GM21528 (cell line): ENCODE measurements around the gene SLC40A1.
"Not testable (repeated sequence)": the region's sequence is repeated elsewhere in the genome, so short reads cannot be mapped to it uniquely, and the experiment has no call there.

ENCODE experiments used
- ATAC-seq: cut with Tn5 transposase; IDR thresholded peaks from one replicate; pipeline ENCODE4 v1.9.1; 2021; ENCODE audit warnings: mild to moderate bottlenecking, moderate library complexity; ENCODE audit not compliant: unreplicated experiment, low FRiP score

The SLC40A1 gene

GRCh38 chr2:189580658-189581353 is at the start of gene SLC40A1:
Gene SLC40A1 (minus strand): TSS chr2:189580786. CDS start chr2:189580460, 326 bp downstream.
- peak; percentile 66 for ATAC-seq

GRCh38 chr2:189629531-189630453 is 49.2 kb upstream of the SLC40A1 start:
- ATAC-seq: no peak

- ATAC-seq: no peak
Measured at GRCh38 chr2:189628817-189629530, 48.4 kb upstream of the SLC40A1 start.

- ATAC-seq: no peak
Measured at GRCh38 chr2:189627789-189628188, 47.2 kb upstream of the SLC40A1 start.

- no peak for ATAC-seq
Measured at GRCh38 chr2:189625636-189626035, 45.0 kb upstream of the SLC40A1 start.

- ATAC-seq: no peak
Measured at GRCh38 chr2:189624648-189625355, 44.2 kb upstream of the SLC40A1 start.

GRCh38 chr2:189623049-189623448 is 42.5 kb upstream of the SLC40A1 start:
- ATAC-seq: no peak

GRCh38 chr2:189621781-189622180 is 41.2 kb upstream of the SLC40A1 start:
- ATAC-seq: no peak

- no peak for ATAC-seq
Measured at GRCh38 chr2:189618197-189618596, 37.6 kb upstream of the SLC40A1 start.

- no peak for ATAC-seq
Measured at GRCh38 chr2:189614585-189614984, 34.0 kb upstream of the SLC40A1 start.

GRCh38 chr2:189613650-189614420 is 33.2 kb upstream of the SLC40A1 start:
- ATAC-seq: no peak

GRCh38 chr2:189613077-189613636 is 32.6 kb upstream of the SLC40A1 start:
- no peak for ATAC-seq

GRCh38 chr2:189610700-189611099 is 30.1 kb upstream of the SLC40A1 start:
- ATAC-seq: no peak

GRCh38 chr2:189609853-189610252 is 29.3 kb upstream of the SLC40A1 start:
- ATAC-seq: no peak

GRCh38 chr2:189609423-189609816 is 28.8 kb upstream of the SLC40A1 start:
- no peak for ATAC-seq

GRCh38 chr2:189608795-189609422 is 28.3 kb upstream of the SLC40A1 start:
- ATAC-seq: no peak

GRCh38 chr2:189608170-189608569 is 27.6 kb upstream of the SLC40A1 start:
- no peak for ATAC-seq

- ATAC-seq: no peak
Measured at GRCh38 chr2:189602233-189602632, 21.6 kb upstream of the SLC40A1 start.

- not testable (repeated sequence) for ATAC-seq
Measured at GRCh38 chr2:189601652-189602051, 21.1 kb upstream of the SLC40A1 start.
